K562 (cell line): ENCODE measurements around the gene PLEKHH2. TPM values are rescaled to one million over a fixed set of nuclear protein-coding genes. Genes with fewer than 3 reads are reported as not detected.

ENCODE experiments used
- CBX2 ChIP-seq: fragments of 200-600 bp; sonication (generic); IDR thresholded peaks from one replicate; pipeline ENCODE4 v1.6.1; 2012; ENCODE audit warnings: mild to moderate bottlenecking, low read length, inconsistent platforms; ENCODE audit not compliant: insufficient read depth, poor library complexity, severe bottlenecking
- HES1 ChIP-seq: fragments of 450-650 bp; IDR thresholded peaks from 2 replicates; pipeline ENCODE4 v1.6.1; 2016; ENCODE audit warnings: low read depth, mild to moderate bottlenecking, moderate library complexity
- PPARD ChIP-seq: fragments of 250-450 bp; sonication (Bioruptor Pico); IDR thresholded peaks from 2 replicates; pipeline ENCODE4 v1.8.0; 2022; ENCODE audit warnings: inconsistent platforms, mild to moderate bottlenecking, moderate library complexity
- RBBP5 ChIP-seq: fragments of 200-600 bp; sonication (generic); IDR thresholded peaks from 2 replicates; pipeline ENCODE4 v1.6.1; 2012; ENCODE audit warnings: borderline replicate concordance, mild to moderate bottlenecking, low read length, control low read depth, inconsistent platforms; ENCODE audit not compliant: insufficient read depth, poor library complexity, severe bottlenecking
- RBM14 ChIP-seq: fragments of 200-400 bp; formaldehyde crosslinking; IDR thresholded peaks from 2 replicates; pipeline ENCODE4 v1.6.1; 2018; ENCODE audit warnings: low read depth, mild to moderate bottlenecking, low read length, moderate library complexity, borderline replicate concordance; ENCODE audit not compliant: insufficient read depth
- SMARCE1 ChIP-seq: fragments of 450-650 bp; IDR thresholded peaks from 2 replicates; pipeline ENCODE4 v1.7.1; 2016; ENCODE audit warnings: mild to moderate bottlenecking
- TCF7 ChIP-seq: sonication (generic); IDR thresholded peaks from 2 replicates; pipeline ENCODE4 v1.6.1; 2016; ENCODE audit warnings: antibody characterized with exemption, borderline replicate concordance
- polyA plus RNA-seq, 8 experiments: library from polyadenylated mRNA; depleted of rRNA in 4 of 8; stranded (reverse) in 5 of 8; unstranded in 3 of 8; fragments of >200 nt; fragmentation: Nextera tagmentation in 2 of 8; fragmentation: Illumina TruSeq in 1 of 8; extraction: Ambion mirVana in 2 of 8; extraction: Trizol in 1 of 8; gene quantifications; 2 replicates each; pipeline versions ENCODE4 v1.2.1 to v1.2.3, GENCODE V29; 2011 to 2014; ENCODE audit warnings: inconsistent platforms in 1 of 8, missing spikeins in 1 of 8
- total RNA-seq, 7 experiments: library from RNA; depleted of rRNA in 6 of 7; stranded (reverse); fragments of >200 nt in 6 of 7; fragmentation: Illumina TruSeq in 2 of 7; extraction: Trizol in 2 of 7; gene quantifications; 2 replicates each; pipeline versions ENCODE4 v1.2.1 to v1.2.3, GENCODE V29; 2011 to 2021; ENCODE audit warnings: low replicate concordance in 1 of 7
- TF ChIP-seq, protein P1 (sequence below): IDR thresholded peaks from 3 replicates; pipeline ENCODE4 v1.6.1; 2011; ENCODE audit warnings: borderline replicate concordance, mild to moderate bottlenecking, moderate library complexity; ENCODE audit not compliant: insufficient read length; ENCODE audit errors: extremely low read depth
- TF ChIP-seq, protein P2 (sequence below): fragments of 450-650 bp; IDR thresholded peaks from 2 replicates; pipeline ENCODE4 v1.6.1; 2017; ENCODE audit warnings: antibody characterized with exemption, mild to moderate bottlenecking
- TF ChIP-seq, protein P3 (sequence below), 3 experiments: fragments of 200-800 bp in 1 of 3; sonication (Bioruptor generic) in 1 of 3; sonication (generic) in 1 of 3; formaldehyde crosslinking in 1 of 3; IDR thresholded peaks; 2 replicates each; pipeline versions ENCODE4 v1.6.1 to v1.8.0; 2016 to 2022; ENCODE audit warnings: mild to moderate bottlenecking in 2 of 3, missing compliant biosample characterization in 2 of 3, missing genetic modification characterization in 2 of 3, missing genetic modification reagents in 1 of 3
- TF ChIP-seq, protein P4 (sequence below), 2 experiments: IDR thresholded peaks in 1 of 2; conservative IDR thresholded peaks in 1 of 2; 2 replicates each; pipeline ENCODE4 v1.6.1; 2016; ENCODE audit warnings: low read depth in 2 of 2, mild to moderate bottlenecking in 1 of 2, missing compliant biosample characterization in 1 of 2, missing genetic modification characterization in 1 of 2, moderate library complexity in 1 of 2

Gene PLEKHH2
- total and polyA plus RNA-seq, 9 of the 15 experiments (the other 6 are each of a cell fraction or from before 2014, with no cell fraction given), result 0.77 to 13.5 (median 2.7) TPM

- TF ChIP-seq, protein P1, sequence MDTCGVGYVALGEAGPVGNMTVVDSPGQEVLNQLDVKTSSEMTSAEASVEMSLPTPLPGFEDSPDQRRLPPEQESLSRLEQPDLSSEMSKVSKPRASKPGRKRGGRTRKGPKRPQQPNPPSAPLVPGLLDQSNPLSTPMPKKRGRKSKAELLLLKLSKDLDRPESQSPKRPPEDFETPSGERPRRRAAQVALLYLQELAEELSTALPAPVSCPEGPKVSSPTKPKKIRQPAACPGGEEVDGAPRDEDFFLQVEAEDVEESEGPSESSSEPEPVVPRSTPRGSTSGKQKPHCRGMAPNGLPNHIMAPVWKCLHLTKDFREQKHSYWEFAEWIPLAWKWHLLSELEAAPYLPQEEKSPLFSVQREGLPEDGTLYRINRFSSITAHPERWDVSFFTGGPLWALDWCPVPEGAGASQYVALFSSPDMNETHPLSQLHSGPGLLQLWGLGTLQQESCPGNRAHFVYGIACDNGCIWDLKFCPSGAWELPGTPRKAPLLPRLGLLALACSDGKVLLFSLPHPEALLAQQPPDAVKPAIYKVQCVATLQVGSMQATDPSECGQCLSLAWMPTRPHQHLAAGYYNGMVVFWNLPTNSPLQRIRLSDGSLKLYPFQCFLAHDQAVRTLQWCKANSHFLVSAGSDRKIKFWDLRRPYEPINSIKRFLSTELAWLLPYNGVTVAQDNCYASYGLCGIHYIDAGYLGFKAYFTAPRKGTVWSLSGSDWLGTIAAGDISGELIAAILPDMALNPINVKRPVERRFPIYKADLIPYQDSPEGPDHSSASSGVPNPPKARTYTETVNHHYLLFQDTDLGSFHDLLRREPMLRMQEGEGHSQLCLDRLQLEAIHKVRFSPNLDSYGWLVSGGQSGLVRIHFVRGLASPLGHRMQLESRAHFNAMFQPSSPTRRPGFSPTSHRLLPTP, result no peak
- TF ChIP-seq PPARD (CRISPR knock-in tag), result no peak
- TF ChIP-seq, protein P2, sequence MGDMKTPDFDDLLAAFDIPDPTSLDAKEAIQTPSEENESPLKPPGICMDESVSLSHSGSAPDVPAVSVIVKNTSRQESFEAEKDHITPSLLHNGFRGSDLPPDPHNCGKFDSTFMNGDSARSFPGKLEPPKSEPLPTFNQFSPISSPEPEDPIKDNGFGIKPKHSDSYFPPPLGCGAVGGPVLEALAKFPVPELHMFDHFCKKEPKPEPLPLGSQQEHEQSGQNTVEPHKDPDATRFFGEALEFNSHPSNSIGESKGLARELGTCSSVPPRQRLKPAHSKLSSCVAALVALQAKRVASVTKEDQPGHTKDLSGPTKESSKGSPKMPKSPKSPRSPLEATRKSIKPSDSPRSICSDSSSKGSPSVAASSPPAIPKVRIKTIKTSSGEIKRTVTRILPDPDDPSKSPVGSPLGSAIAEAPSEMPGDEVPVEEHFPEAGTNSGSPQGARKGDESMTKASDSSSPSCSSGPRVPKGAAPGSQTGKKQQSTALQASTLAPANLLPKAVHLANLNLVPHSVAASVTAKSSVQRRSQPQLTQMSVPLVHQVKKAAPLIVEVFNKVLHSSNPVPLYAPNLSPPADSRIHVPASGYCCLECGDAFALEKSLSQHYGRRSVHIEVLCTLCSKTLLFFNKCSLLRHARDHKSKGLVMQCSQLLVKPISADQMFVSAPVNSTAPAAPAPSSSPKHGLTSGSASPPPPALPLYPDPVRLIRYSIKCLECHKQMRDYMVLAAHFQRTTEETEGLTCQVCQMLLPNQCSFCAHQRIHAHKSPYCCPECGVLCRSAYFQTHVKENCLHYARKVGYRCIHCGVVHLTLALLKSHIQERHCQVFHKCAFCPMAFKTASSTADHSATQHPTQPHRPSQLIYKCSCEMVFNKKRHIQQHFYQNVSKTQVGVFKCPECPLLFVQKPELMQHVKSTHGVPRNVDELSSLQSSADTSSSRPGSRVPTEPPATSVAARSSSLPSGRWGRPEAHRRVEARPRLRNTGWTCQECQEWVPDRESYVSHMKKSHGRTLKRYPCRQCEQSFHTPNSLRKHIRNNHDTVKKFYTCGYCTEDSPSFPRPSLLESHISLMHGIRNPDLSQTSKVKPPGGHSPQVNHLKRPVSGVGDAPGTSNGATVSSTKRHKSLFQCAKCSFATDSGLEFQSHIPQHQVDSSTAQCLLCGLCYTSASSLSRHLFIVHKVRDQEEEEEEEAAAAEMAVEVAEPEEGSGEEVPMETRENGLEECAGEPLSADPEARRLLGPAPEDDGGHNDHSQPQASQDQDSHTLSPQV, result peak; percentile 77
- TF ChIP-seq CBX2, result no peak
- peak; percentile 18; the same call in 1 of the 2 replicates for TF ChIP-seq TCF7
- TF ChIP-seq, protein P3, sequence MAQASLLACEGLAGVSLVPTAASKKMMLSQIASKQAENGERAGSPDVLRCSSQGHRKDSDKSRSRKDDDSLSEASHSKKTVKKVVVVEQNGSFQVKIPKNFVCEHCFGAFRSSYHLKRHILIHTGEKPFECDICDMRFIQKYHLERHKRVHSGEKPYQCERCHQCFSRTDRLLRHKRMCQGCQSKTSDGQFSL (CRISPR knock-in tag; IDR thresholded peaks at IDR 0.05), result no peak
- TF ChIP-seq, protein P3 (tag; IDR thresholded peaks at IDR 0.05), result no peak
- TF ChIP-seq HES1, result no peak
- TF ChIP-seq, protein P4, sequence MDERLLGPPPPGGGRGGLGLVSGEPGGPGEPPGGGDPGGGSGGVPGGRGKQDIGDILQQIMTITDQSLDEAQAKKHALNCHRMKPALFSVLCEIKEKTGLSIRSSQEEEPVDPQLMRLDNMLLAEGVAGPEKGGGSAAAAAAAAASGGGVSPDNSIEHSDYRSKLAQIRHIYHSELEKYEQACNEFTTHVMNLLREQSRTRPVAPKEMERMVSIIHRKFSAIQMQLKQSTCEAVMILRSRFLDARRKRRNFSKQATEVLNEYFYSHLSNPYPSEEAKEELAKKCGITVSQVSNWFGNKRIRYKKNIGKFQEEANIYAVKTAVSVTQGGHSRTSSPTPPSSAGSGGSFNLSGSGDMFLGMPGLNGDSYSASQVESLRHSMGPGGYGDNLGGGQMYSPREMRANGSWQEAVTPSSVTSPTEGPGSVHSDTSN (CRISPR knock-in tag; IDR thresholded peaks at IDR 0.05; ENCODE audit: low read depth), result no peak
- TF ChIP-seq, protein P4 (tag; conservative IDR thresholded peaks at IDR 0.05; ENCODE audit: low read depth), result no peak
- no peak for TF ChIP-seq SMARCE1
- no peak for TF ChIP-seq RBM14
- peak; percentile 98 for TF ChIP-seq RBBP5
These were observed 41.3 kb upstream of the PLEKHH2 start, which contains the start of gene THADA (continued) for GRCh38 chr2:43595603-43596412.
